ENCODE data around the gene NUP43. TPM values are rescaled to one million over a fixed set of nuclear protein-coding genes. Genes with fewer than 3 reads are reported as not detected.

Gene NUP43
- total and polyA plus RNA-seq, 2 of the 13 experiments (the other 11 are each of a cell fraction or from before 2014, with no cell fraction given) = 38.9 to 85.1 TPM

GRCh38 chr6:149749594-149750135, 3.3 kb upstream of the NUP43 start, which contains the start of gene PCMT1 (continued):
- TF ChIP-seq POGK (CRISPR knock-in tag; conservative IDR thresholded peaks at IDR 0.05) (peak; percentile 86), CEBPG (CRISPR knock-in tag; IDR thresholded peaks at IDR 0.05) (no peak), ZNF629 (CRISPR knock-in tag; conservative IDR thresholded peaks at IDR 0.05) (0 out of 2 replicates have a peak, but pooled peaks have one; percentile 5), ZNF740 (CRISPR knock-in tag; IDR thresholded peaks at IDR 0.05) (0 out of 2 replicates have a peak, but pooled peaks have one; percentile 49), REXO4 (CRISPR knock-in tag; IDR thresholded peaks at IDR 0.05; ENCODE audit: borderline replicate concordance) (no peak), TCF7 (IDR thresholded peaks at IDR 0.05; ENCODE audit: low read depth) (no peak), CSRNP2 (CRISPR knock-in tag; conservative IDR thresholded peaks at IDR 0.05; ENCODE audit: low read depth) (no peak), ONECUT2 (CRISPR knock-in tag; IDR thresholded peaks at IDR 0.05) (no peak), ZBTB7B (CRISPR knock-in tag; IDR thresholded peaks at IDR 0.05) (peak; percentile 11; the same call in 1 of the 2 replicates), MEIS1 (CRISPR knock-in tag; IDR thresholded peaks at IDR 0.05; ENCODE audit: borderline replicate concordance) (no peak), SOX6 (IDR thresholded peaks at IDR 0.05) (no peak), SOX6 (CRISPR knock-in tag; IDR thresholded peaks at IDR 0.05) (0 out of 2 replicates have a peak, but pooled peaks have one; percentile 23), ZBTB43 (CRISPR knock-in tag; conservative IDR thresholded peaks at IDR 0.05) (0 out of 2 replicates have a peak, but pooled peaks have one; percentile 71), JUNB (CRISPR knock-in tag; IDR thresholded peaks at IDR 0.05; ENCODE audit: borderline replicate concordance) (no peak), ZSCAN5A (CRISPR knock-in tag; IDR thresholded peaks at IDR 0.05; ENCODE audit: borderline replicate concordance) (peak; percentile 85; the same call in 1 of the 2 replicates), ZNF607 (CRISPR knock-in tag; IDR thresholded peaks at IDR 0.05; ENCODE audit: borderline replicate concordance) (peak; percentile 71), MAFG (CRISPR knock-in tag; IDR thresholded peaks at IDR 0.05) (peak; percentile 55; the same call in 1 of the 2 replicates), HES4 (CRISPR knock-in tag; IDR thresholded peaks at IDR 0.05; ENCODE audit: borderline replicate concordance) (peak; percentile 74), ZFP41 (CRISPR knock-in tag; IDR thresholded peaks at IDR 0.05; ENCODE audit: borderline replicate concordance) (peak; percentile 67; the same call in 1 of the 2 replicates), MYC (CRISPR knock-in tag; IDR thresholded peaks at IDR 0.05; ENCODE audit: borderline replicate concordance) (peak; percentile 78; the same call in 1 of the 2 replicates), MXD4 (CRISPR knock-in tag; IDR thresholded peaks at IDR 0.05) (no peak), TMF1 (CRISPR knock-in tag; IDR thresholded peaks at IDR 0.05; ENCODE audit: low read depth) (peak; percentile 97)

All from HepG2 (cell line).